Caco-2 (cell line): ENCODE measurements around the gene ZNF556. TPM values are rescaled to one million over a fixed set of nuclear protein-coding genes. Genes with fewer than 3 reads are reported as not detected.

Source experiments
- BruUV-seq: library from RNA; stranded (reverse); fragments of 400-500 nt; replicated peaks from 2 replicates; lab custom pipeline; 2021; lab: Mats Ljungman, UMichigan
- CTCF ChIA-PET: fragments of 300-600 bp; sonication (Branson Sonifier 250); formaldehyde crosslinking; loops from one replicate; lab custom pipeline; 2022; ENCODE audit warnings: antibody characterized with exemption; lab: Charles Lee
- POLR2A ChIA-PET: fragments of 300-600 bp; sonication (Branson Sonifier 250); formaldehyde crosslinking; loops from one replicate; lab custom pipeline; 2022; ENCODE audit warnings: antibody characterized with exemption; lab: Charles Lee
- DNase-seq, 2 experiments: peaks; one replicate each; pipeline versions ENCODE4 v3.0.0 to v3.0.0-alpha.2; 2020 to 2022
- H3K27me3 ChIP-seq: replicated peaks from 2 replicates; pipeline ENCODE4 v1.6.0; 2011; ENCODE audit warnings: low read length; ENCODE audit not compliant: control insufficient read depth, insufficient read depth
- H3K36me3 ChIP-seq: 2 replicates; pipeline ENCODE4 v1.5.1; 2011; ENCODE audit warnings: low read length; ENCODE audit not compliant: control insufficient read depth, insufficient read depth
- H3K4me1 ChIP-seq: fragments of 250-450 bp; sonication (Bioruptor Pico); 2 replicates; pipeline ENCODE4 v1.5.1; 2020; ENCODE audit warnings: mild to moderate bottlenecking
- H3K4me3 ChIP-seq: 2 replicates; pipeline ENCODE4 v1.5.1; 2011; ENCODE audit warnings: low read depth, mild to moderate bottlenecking, control low read depth, low read length
- H3K9me3 ChIP-seq: fragments of 250-450 bp; sonication (Bioruptor Pico); 2 replicates; pipeline ENCODE4 v1.5.1; 2020; ENCODE audit warnings: mild to moderate bottlenecking, moderate library complexity
- H3K27ac Mint-ChIP-seq: one replicate; pipeline ENCODE4 v1.8.0; 2022; ENCODE audit warnings: mixed read lengths; ENCODE audit not compliant: unreplicated experiment
- H3K27me3 Mint-ChIP-seq: one replicate; pipeline ENCODE4 v1.8.0; 2022; ENCODE audit warnings: mixed read lengths; ENCODE audit not compliant: insufficient read depth, unreplicated experiment
- H3K36me3 Mint-ChIP-seq: one replicate; pipeline ENCODE4 v1.8.0; 2022; ENCODE audit warnings: mild to moderate bottlenecking, mixed read lengths; ENCODE audit not compliant: insufficient read depth, unreplicated experiment
- H3K4me1 Mint-ChIP-seq: one replicate; pipeline ENCODE4 v1.8.0; 2022; ENCODE audit warnings: low read depth, mixed read lengths; ENCODE audit not compliant: unreplicated experiment
- H3K4me3 Mint-ChIP-seq: one replicate; pipeline ENCODE4 v1.8.0; 2022; ENCODE audit warnings: mild to moderate bottlenecking, moderate library complexity, mixed read lengths; ENCODE audit not compliant: unreplicated experiment
- H3K9me3 Mint-ChIP-seq: one replicate; pipeline ENCODE4 v1.8.0; 2022; ENCODE audit warnings: mixed read lengths; ENCODE audit not compliant: unreplicated experiment
- intact Hi-C: fragments of 100-400 bp; cut with micrococcal nuclease; formaldehyde crosslinking; loops from one replicate; pipeline ENCODE4 v1.10.0; 2022; ENCODE audit not compliant: unreplicated experiment
- total RNA-seq: library from RNA; stranded (reverse); gene quantifications from 2 replicates; pipeline ENCODE4 v1.2.3, GENCODE V29; 2022
- TF ChIP-seq, protein P1 (sequence below), 2 experiments: fragments of 200-600 bp in 1 of 2; IDR thresholded peaks; 1 replicate in 1 of 2; 2 replicates in 1 of 2; pipeline versions ENCODE4 v1.5.1 to v1.8.0; 2011 to 2022; ENCODE audit warnings: antibody characterized with exemption in 1 of 2, control low read depth in 1 of 2, inconsistent platforms in 1 of 2, low read depth in 1 of 2, low read length in 1 of 2, mild to moderate bottlenecking in 1 of 2, moderate library complexity in 1 of 2; ENCODE audit not compliant: insufficient read depth in 1 of 2, severe bottlenecking in 1 of 2, unreplicated experiment in 1 of 2

ZNF556 gene
- total RNA-seq, 1 experiment from 2014 or later = 0.57 TPM

GRCh38 chr19:2917275-2918184, 50.4 kb downstream of the ZNF556 start:
- ChIA-PET CTCF (interaction anchor here (0.5 kb wide), 1 partner anchor 1171 kb away, joined by 3 read pairs; no protein-coding TSS in a partner anchor), POLR2A (no interaction called here)
- no peaks in the 10 kb centered on the region for H3K27me3 ChIP-seq
- Mint-ChIP-seq H3K27me3 (no peaks in the 10 kb centered on the region), H3K4me1 (no peaks in the 10 kb centered on the region), H3K9me3 (peaks cover 9% of the 10 kb centered on the region), H3K36me3 (peaks cover 44% of the 10 kb centered on the region), H3K27ac (no peak overlapping the region), H3K4me3 (no peak overlapping the region)
- BruUV-seq = TSS peak; percentile 19
- TF ChIP-seq, protein P1, sequence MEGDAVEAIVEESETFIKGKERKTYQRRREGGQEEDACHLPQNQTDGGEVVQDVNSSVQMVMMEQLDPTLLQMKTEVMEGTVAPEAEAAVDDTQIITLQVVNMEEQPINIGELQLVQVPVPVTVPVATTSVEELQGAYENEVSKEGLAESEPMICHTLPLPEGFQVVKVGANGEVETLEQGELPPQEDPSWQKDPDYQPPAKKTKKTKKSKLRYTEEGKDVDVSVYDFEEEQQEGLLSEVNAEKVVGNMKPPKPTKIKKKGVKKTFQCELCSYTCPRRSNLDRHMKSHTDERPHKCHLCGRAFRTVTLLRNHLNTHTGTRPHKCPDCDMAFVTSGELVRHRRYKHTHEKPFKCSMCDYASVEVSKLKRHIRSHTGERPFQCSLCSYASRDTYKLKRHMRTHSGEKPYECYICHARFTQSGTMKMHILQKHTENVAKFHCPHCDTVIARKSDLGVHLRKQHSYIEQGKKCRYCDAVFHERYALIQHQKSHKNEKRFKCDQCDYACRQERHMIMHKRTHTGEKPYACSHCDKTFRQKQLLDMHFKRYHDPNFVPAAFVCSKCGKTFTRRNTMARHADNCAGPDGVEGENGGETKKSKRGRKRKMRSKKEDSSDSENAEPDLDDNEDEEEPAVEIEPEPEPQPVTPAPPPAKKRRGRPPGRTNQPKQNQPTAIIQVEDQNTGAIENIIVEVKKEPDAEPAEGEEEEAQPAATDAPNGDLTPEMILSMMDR (IDR thresholded peaks at IDR 0.05; ENCODE audit: insufficient read depth in 1 of 2, low read depth in 1 of 2, low read length in 1 of 2, severe bottlenecking in 1 of 2, unreplicated experiment in 1 of 2) = no peak
- intact Hi-C loops = no loop called here
- no peaks in the 10 kb centered on the region for H3K4me1 ChIP-seq
- H3K9me3 ChIP-seq = peaks cover 9% of the 10 kb centered on the region
- H3K36me3 ChIP-seq = peaks cover 13% of the 10 kb centered on the region
- no peak for DNase-seq
- no peak overlapping the region for H3K4me3 ChIP-seq

DNA sequence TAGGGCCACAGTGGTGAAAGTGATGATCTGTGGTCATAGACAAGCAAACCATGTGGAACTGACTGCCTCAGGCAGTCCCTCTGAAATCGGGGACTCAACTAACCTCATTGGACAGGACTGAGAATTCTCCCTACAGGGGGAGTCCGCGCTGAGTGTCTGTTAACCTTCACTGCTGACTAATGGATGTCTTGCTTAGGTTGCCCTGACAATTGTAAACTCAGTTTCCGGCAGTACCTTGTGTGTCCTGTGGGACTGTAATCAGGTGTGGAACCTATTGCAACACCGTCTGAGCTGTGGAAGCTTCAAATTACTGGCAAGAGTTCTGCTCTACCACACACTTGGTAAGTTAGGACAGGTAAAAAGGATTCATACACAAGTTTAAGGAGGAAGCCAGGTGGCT, 55.9 kb downstream of the ZNF556 start:
- intact Hi-C loops = no loop called here
- DNase-seq = peak in 1 of 2 experiments; percentile 19

GRCh38 chr19:2923510-2923909, 56.4 kb downstream of the ZNF556 start:
- Mint-ChIP-seq H3K27ac (no peak overlapping the region), H3K27me3 (no peaks in the 10 kb centered on the region), H3K36me3 (peaks cover 8% of the 10 kb centered on the region), H3K4me3 (no peak overlapping the region), H3K4me1 (no peaks in the 10 kb centered on the region), H3K9me3 (no peaks in the 10 kb centered on the region)
- Histone ChIP-seq H3K9me3 (no peaks in the 10 kb centered on the region), H3K27me3 (no peaks in the 10 kb centered on the region), H3K4me1 (no peaks in the 10 kb centered on the region), H3K4me3 (no peak overlapping the region), H3K36me3 (peaks cover 3% of the 10 kb centered on the region; the same call in 1 of the 2 replicates)
- BruUV-seq = no TSS peak
- TF ChIP-seq, protein P1 (IDR thresholded peaks at IDR 0.05; ENCODE audit: insufficient read depth in 1 of 2, low read depth in 1 of 2, low read length in 1 of 2, severe bottlenecking in 1 of 2, unreplicated experiment in 1 of 2) = no peak
- POLR2A ChIA-PET = no interaction called here
- intact Hi-C loops = no loop called here
- CTCF ChIA-PET = interaction anchor here (0.6 to 1.3 kb wide), 3 partner anchors 36 to 104 kb away, joined by 3 to 4 read pairs (median 4); partner anchors contain the start of gene ZNF555
- no peak for DNase-seq

More for the DNA sequence above, 55.9 kb downstream of the ZNF556 start:
- no peak overlapping the region for H3K4me3 ChIP-seq
- no peaks in the 10 kb centered on the region for H3K4me1 ChIP-seq
- peaks cover 4% of the 10 kb centered on the region; the same call in 1 of the 2 replicates for H3K36me3 ChIP-seq
- no peaks in the 10 kb centered on the region for H3K27me3 ChIP-seq
- H3K4me3 Mint-ChIP-seq = no peak overlapping the region
- peaks cover 4% of the 10 kb centered on the region for H3K9me3 ChIP-seq
- TF ChIP-seq, protein P1 (IDR thresholded peaks at IDR 0.05; ENCODE audit: insufficient read depth in 1 of 2, low read depth in 1 of 2, low read length in 1 of 2, severe bottlenecking in 1 of 2, unreplicated experiment in 1 of 2) = no peak
- ChIA-PET POLR2A (no interaction called here), CTCF (interaction anchor here (0.6 to 1.3 kb wide), 3 partner anchors 36 to 104 kb away, joined by 3 to 4 read pairs (median 4); partner anchors contain the start of gene ZNF555)
- no peaks in the 10 kb centered on the region for H3K9me3 Mint-ChIP-seq
- no peak overlapping the region for H3K27ac Mint-ChIP-seq
- no peaks in the 10 kb centered on the region for H3K27me3 Mint-ChIP-seq
- no peaks in the 10 kb centered on the region for H3K4me1 Mint-ChIP-seq
- no TSS peak for BruUV-seq
- peaks cover 13% of the 10 kb centered on the region for H3K36me3 Mint-ChIP-seq
